SK-N-SH treated with all-trans-retinoic acid at 6 μM for 48 hours (cell line): ENCODE results near the gene GATAD2A.

Source experiments
- ARNTL ChIP-seq: fragments of 450-650 bp; formaldehyde crosslinking; IDR thresholded peaks from 2 replicates; pipeline ENCODE4 v1.5.0; 2020; ENCODE audit warnings: low read depth, mild to moderate bottlenecking, moderate library complexity, borderline replicate concordance
- OSR1 ChIP-seq: fragments of 250-450 bp; sonication (Bioruptor Pico); IDR thresholded peaks from 2 replicates; pipeline ENCODE4 v1.8.0; 2022; ENCODE audit warnings: moderate library complexity, mild to moderate bottlenecking, inconsistent platforms
- PATZ1 ChIP-seq: fragments of 250-450 bp; sonication (Bioruptor Pico); IDR thresholded peaks from 2 replicates; pipeline ENCODE4 v1.8.0; 2020; ENCODE audit warnings: mild to moderate bottlenecking, moderate library complexity, borderline replicate concordance
- RARB ChIP-seq: fragments of 250-450 bp; sonication (Bioruptor Pico); IDR thresholded peaks from 2 replicates; pipeline ENCODE4 v1.8.0; 2021; ENCODE audit warnings: mild to moderate bottlenecking, moderate library complexity
- SNAI2 ChIP-seq: fragments of 250-450 bp; sonication (Bioruptor Pico); IDR thresholded peaks from 2 replicates; pipeline ENCODE4 v1.5.0; 2020; ENCODE audit warnings: mild to moderate bottlenecking, moderate library complexity
- TSHZ2 ChIP-seq: fragments of 250-450 bp; sonication (Bioruptor Pico); IDR thresholded peaks from 2 replicates; pipeline ENCODE4 v1.5.0; 2020; ENCODE audit warnings: mild to moderate bottlenecking, moderate library complexity
- TF ChIP-seq, protein P1 (sequence below): fragments of 250-450 bp; sonication (Bioruptor Pico); IDR thresholded peaks from 2 replicates; pipeline ENCODE4 v1.5.1; 2020; ENCODE audit warnings: low read depth, mild to moderate bottlenecking, moderate library complexity
- TF ChIP-seq, protein P2 (sequence below): fragments of 250-450 bp; sonication (Bioruptor Pico); IDR thresholded peaks from 2 replicates; pipeline ENCODE4 v1.8.0; 2021; ENCODE audit warnings: low read depth, mild to moderate bottlenecking, moderate library complexity, borderline replicate concordance

DNA sequence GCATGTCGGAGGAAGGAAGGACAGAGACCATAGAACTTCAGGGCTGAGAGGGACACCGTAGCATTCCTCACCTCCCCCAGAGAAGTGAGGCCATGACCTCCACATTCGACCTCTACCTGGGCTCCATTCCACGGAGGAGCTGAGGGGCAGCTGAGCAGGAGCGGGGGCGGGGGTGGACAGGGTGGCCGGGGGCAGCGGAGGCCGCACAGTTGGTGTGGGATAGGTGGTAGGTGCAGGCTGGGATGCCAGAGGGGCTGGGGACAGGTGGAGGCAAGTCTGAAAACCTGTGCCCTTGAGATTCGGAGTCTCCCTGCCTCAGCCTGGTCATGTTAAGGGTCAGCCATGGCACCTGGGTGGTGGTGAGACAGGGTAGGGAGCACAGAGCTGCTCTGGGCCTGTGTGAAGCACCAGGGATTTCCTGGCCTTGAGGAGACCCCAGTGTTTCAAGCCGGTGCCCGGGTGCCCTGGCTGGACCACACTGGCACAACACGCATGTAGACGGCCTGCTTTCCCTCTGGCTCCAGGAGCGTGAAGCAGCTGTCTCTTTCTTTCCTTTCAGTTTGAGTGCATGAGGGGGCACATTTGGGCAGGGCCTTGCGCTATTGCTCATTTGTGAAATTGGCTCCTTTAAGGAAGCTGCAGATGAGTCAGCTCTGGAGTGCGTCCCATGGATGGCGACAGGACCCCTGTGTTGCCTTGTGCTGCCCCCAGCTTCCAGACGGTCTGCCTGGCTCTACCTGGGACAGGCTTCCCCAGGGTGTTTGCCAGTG is 58.1 kb downstream of the GATAD2A start:
- TF ChIP-seq ARNTL (CRISPR knock-in tag) (no peak), RARB (CRISPR knock-in tag) (no peak), OSR1 (CRISPR knock-in tag) (no peak), PATZ1 (no peak), TSHZ2 (no peak), SNAI2 (CRISPR knock-in tag) (no peak)
- TF ChIP-seq, protein P1, sequence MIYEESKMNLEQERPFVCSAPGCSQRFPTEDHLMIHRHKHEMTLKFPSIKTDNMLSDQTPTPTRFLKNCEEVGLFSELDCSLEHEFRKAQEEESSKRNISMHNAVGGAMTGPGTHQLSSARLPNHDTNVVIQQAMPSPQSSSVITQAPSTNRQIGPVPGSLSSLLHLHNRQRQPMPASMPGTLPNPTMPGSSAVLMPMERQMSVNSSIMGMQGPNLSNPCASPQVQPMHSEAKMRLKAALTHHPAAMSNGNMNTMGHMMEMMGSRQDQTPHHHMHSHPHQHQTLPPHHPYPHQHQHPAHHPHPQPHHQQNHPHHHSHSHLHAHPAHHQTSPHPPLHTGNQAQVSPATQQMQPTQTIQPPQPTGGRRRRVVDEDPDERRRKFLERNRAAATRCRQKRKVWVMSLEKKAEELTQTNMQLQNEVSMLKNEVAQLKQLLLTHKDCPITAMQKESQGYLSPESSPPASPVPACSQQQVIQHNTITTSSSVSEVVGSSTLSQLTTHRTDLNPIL: no peak
- TF ChIP-seq, protein P2, sequence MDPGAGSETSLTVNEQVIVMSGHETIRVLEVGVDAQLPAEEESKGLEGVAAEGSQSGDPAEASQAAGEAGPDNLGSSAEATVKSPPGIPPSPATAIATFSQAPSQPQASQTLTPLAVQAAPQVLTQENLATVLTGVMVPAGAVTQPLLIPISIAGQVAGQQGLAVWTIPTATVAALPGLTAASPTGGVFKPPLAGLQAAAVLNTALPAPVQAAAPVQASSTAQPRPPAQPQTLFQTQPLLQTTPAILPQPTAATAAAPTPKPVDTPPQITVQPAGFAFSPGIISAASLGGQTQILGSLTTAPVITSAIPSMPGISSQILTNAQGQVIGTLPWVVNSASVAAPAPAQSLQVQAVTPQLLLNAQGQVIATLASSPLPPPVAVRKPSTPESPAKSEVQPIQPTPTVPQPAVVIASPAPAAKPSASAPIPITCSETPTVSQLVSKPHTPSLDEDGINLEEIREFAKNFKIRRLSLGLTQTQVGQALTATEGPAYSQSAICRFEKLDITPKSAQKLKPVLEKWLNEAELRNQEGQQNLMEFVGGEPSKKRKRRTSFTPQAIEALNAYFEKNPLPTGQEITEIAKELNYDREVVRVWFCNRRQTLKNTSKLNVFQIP (CRISPR knock-in tag): no peak
